Peyer's patch (tissue), 4 donors: ENCODE measurements around the gene DDX41. TPM values are rescaled to one million over a fixed set of nuclear protein-coding genes. Genes with fewer than 3 reads are reported as not detected.

Source experiments
- DNase-seq, 3 donors: peaks; one replicate each; pipeline ENCODE4 v3.0.0-alpha.2; 2017 to 2019
- H3K27ac ChIP-seq, 4 donors: fragments of 200-600 bp; sonication (generic); one replicate each; pipeline ENCODE4 v1.5.1; 2016 to 2019
- H3K27me3 ChIP-seq, 2 donors: fragments of 200-600 bp; sonication (generic); one replicate each; pipeline ENCODE4 v1.5.1; 2019
- H3K36me3 ChIP-seq, 3 donors: fragments of 200-600 bp; sonication (generic); one replicate each; pipeline ENCODE4 v1.5.1; 2016 to 2019
- H3K4me1 ChIP-seq, 4 donors: fragments of 200-600 bp; sonication (generic); one replicate each; pipeline ENCODE4 v1.5.1; 2016 to 2019
- H3K4me3 ChIP-seq, 4 donors: fragments of 200-600 bp; sonication (generic); 1 replicate in 3 of 4; 2 replicates in 1 of 4; pipeline ENCODE4 v1.5.1; 2016 to 2019; ENCODE audit warnings: mild to moderate bottlenecking in 1 of 4
- H3K9me3 ChIP-seq, 4 donors: fragments of 200-600 bp; sonication (generic); one replicate each; pipeline ENCODE4 v1.5.1; 2016 to 2019; ENCODE audit warnings: mild to moderate bottlenecking in 1 of 4
- CTCF ChIP-seq, 6 experiments: fragments of 450-650 bp in 4 of 6; fragments of 200-600 bp in 2 of 6; sonication (generic) in 1 of 6; IDR thresholded peaks; one replicate each; pipeline ENCODE4 v1.5.1; 2017 to 2019; ENCODE audit warnings: antibody characterized with exemption in 6 of 6, mild to moderate bottlenecking in 3 of 6, moderate library complexity in 1 of 6
- POLR2A ChIP-seq, 2 donors: fragments of 450-650 bp; IDR thresholded peaks; one replicate each; pipeline ENCODE4 v1.5.1; 2017; ENCODE audit warnings: antibody characterized with exemption in 2 of 2, mild to moderate bottlenecking in 2 of 2, moderate library complexity in 2 of 2
- total RNA-seq, 4 donors: library from RNA; depleted of rRNA; stranded (reverse); fragments of >200 nt; gene quantifications; one replicate each; pipeline ENCODE4 v1.1.0, GENCODE V29; 2016

DDX41 gene
- total RNA-seq, 4 donors from 2014 or later, result 103 to 168 (median 118) TPM

- Histone ChIP-seq H3K27me3 (no peaks in the 10 kb centered on the region), H3K36me3 (no peaks in the 10 kb centered on the region), H3K27ac (no peak overlapping the region), H3K4me3 (no peak overlapping the region), H3K9me3 (no peaks in the 10 kb centered on the region), H3K4me1 (peaks cover 0 to 10% (median 8%) of the 10 kb centered on the region in 4 donors)
- no peak for DNase-seq
- TF ChIP-seq CTCF (IDR thresholded peaks at IDR 0.05) (no peak), POLR2A (IDR thresholded peaks at IDR 0.05) (no peak)
Observed at GRCh38 chr5:177503351-177504085, 13.2 kb downstream of the DDX41 start.

GRCh38 chr5:177502886-177503285 is 13.9 kb downstream of the DDX41 start:
- H3K27me3 ChIP-seq, result no peaks in the 10 kb centered on the region
- H3K27ac ChIP-seq, result peak overlapping the region in 1 of 4 donors; percentile 38
- DNase-seq, result no peak
- H3K4me3 ChIP-seq, result no peak overlapping the region
- H3K9me3 ChIP-seq, result no peaks in the 10 kb centered on the region
- H3K36me3 ChIP-seq, result no peaks in the 10 kb centered on the region
- H3K4me1 ChIP-seq, result peaks cover 0 to 13% (median 9%) of the 10 kb centered on the region in 4 donors
- TF ChIP-seq CTCF (IDR thresholded peaks at IDR 0.05) (no peak), POLR2A (IDR thresholded peaks at IDR 0.05) (no peak)

DNA sequence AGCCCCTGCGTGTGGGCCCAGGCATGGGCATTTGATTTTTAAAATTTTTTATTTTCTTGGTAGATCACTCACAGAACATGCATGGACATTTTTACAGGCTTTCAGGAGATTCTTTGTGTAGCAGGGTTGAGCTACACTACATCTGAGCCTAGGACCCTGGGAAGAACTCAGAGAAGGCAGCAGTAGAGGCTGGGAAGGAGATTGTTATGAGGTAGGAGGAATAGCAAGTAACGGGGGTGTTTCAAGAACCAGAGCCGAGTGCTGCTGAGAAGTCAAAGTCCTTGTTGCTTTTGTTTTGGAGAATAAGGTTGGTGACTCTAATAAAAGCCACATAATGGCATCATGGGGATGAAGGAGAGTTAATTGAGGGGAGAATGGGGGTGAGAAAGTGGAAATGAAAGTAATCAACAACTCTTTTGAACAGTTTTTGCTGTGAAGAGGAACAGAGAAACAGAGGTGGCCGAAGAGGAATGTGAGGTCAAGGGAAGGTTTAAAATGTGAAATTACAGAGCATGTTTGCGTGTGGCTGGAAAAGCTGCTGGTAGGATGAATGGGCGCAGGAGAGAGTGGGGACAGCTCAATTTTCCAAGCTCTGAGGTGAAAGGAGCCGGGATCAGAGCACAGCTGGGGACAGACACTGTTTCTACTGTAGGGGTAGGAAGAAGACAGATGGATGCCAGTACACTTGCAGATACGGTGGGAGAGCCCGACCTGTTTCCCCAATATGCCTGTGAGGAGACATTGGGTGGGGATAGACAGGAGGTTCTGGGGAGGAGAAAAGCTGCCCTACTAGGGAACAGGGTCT is 14.7 kb downstream of the DDX41 start:
- no peak overlapping the region for H3K4me3 ChIP-seq
- no peak for TF ChIP-seq CTCF (IDR thresholded peaks at IDR 0.05)
- no peak for TF ChIP-seq POLR2A (IDR thresholded peaks at IDR 0.05)
- H3K4me1 ChIP-seq, result peaks cover 0 to 15% (median 7%) of the 10 kb centered on the region in 4 donors
- no peaks in the 10 kb centered on the region for H3K27me3 ChIP-seq
- peak overlapping the region in 1 of 4 donors; percentile 43 for H3K27ac ChIP-seq
- DNase-seq, result no peak
- no peaks in the 10 kb centered on the region for H3K9me3 ChIP-seq
- no peaks in the 10 kb centered on the region for H3K36me3 ChIP-seq

- H3K27ac ChIP-seq, result no peak overlapping the region
- H3K9me3 ChIP-seq, result no peaks in the 10 kb centered on the region
- TF ChIP-seq CTCF (IDR thresholded peaks at IDR 0.05) (peak; percentile 83 to 94 (median 86)), POLR2A (IDR thresholded peaks at IDR 0.05) (no peak)
- peaks cover under 1 to 22% (median 14%) of the 10 kb centered on the region in 4 donors for H3K4me1 ChIP-seq
- DNase-seq, result peak; percentile 92 to 96 (median 94)
- H3K27me3 ChIP-seq, result no peaks in the 10 kb centered on the region
- H3K36me3 ChIP-seq, result no peaks in the 10 kb centered on the region
- H3K4me3 ChIP-seq, result no peak overlapping the region
Observed at GRCh38 chr5:177500685-177501522, 15.9 kb downstream of the DDX41 start.

- no peak for TF ChIP-seq CTCF (IDR thresholded peaks at IDR 0.05)
- TF ChIP-seq POLR2A (IDR thresholded peaks at IDR 0.05), result no peak
- H3K9me3 ChIP-seq, result no peaks in the 10 kb centered on the region
- H3K27ac ChIP-seq, result no peak overlapping the region
- H3K27me3 ChIP-seq, result no peaks in the 10 kb centered on the region
- H3K4me3 ChIP-seq, result no peak overlapping the region
- no peak for DNase-seq
- H3K36me3 ChIP-seq, result no peaks in the 10 kb centered on the region
- peaks cover 4 to 28% (median 21%) of the 10 kb centered on the region in 4 donors for H3K4me1 ChIP-seq
Observed at GRCh38 chr5:177499842-177500241, 16.9 kb downstream of the DDX41 start.
